HCT116 (cell line): ENCODE data around the gene PREP. TPM values are rescaled to one million over a fixed set of nuclear protein-coding genes. Genes with fewer than 3 reads are reported as not detected.

Experiments used
- ATAC-seq: fragments of 200-7000 bp; cut with Tn5 transposase; 2 replicates; pipeline ENCODE4 v1.9.1; 2020; ENCODE audit warnings: mild to moderate bottlenecking, moderate library complexity
- BruUV-seq: library from RNA; stranded (reverse); fragments of 400-500 nt; replicated peaks from 2 replicates; lab custom pipeline; 2021; lab: Mats Ljungman, UMichigan
- CTCF ChIA-PET: fragments of 300-600 bp; sonication (Branson Sonifier 250); formaldehyde crosslinking; loops from one replicate; lab custom pipeline; 2021; ENCODE audit warnings: antibody characterized with exemption; lab: Charles Lee
- POLR2A ChIA-PET: fragments of 300-600, 350-600 bp; sonication (Branson Sonifier 250); formaldehyde crosslinking; loops from one replicate; lab custom pipeline; 2021; ENCODE audit warnings: antibody characterized with exemption; lab: Charles Lee
- RAD21 ChIA-PET, 2 experiments: fragments of 300-600 bp; sonication (Branson Sonifier 250); formaldehyde crosslinking; loops; one replicate each; lab custom pipeline; 2023; ENCODE audit warnings: low total read pairs in 2 of 2; ENCODE audit not compliant: uncharacterized antibody in 2 of 2, unreplicated experiment in 2 of 2, low non-redundant PET in 1 of 2; lab: Charles Lee
- DNase-seq: peaks from one replicate; pipeline ENCODE4 v3.0.0-alpha.2; 2010; ENCODE audit warnings: low read depth, low spot score
- H2AFZ ChIP-seq: fragments of 200-600 bp; shearing (Covaris generic), sonication (generic); 2 replicates; pipeline ENCODE4 v1.6.1; 2017; ENCODE audit warnings: low read depth, mixed run types, mixed read lengths, antibody characterized with exemption, low read length; ENCODE audit not compliant: poor library complexity, severe bottlenecking
- H3K27ac ChIP-seq: 2 replicates; pipeline ENCODE4 v1.5.1; 2012; ENCODE audit warnings: low read depth, low read length
- H3K27me3 ChIP-seq: fragments of 200-600 bp; sonication (generic); 2 replicates; pipeline ENCODE4 v1.6.1; 2016; ENCODE audit warnings: mixed run types, low read length, mixed read lengths; ENCODE audit not compliant: insufficient read depth
- H3K36me3 ChIP-seq, 2 experiments: fragments of 200-500 bp in 1 of 2; fragments of 200-600 bp in 1 of 2; sonication (Bioruptor generic) in 1 of 2; sonication (generic) in 1 of 2; 2 replicates each; pipeline versions ENCODE4 v1.5.1 to v1.6.1; 2014 to 2016; ENCODE audit warnings: low read length in 2 of 2, inconsistent platforms in 1 of 2, mixed read lengths in 1 of 2, mixed run types in 1 of 2; ENCODE audit not compliant: insufficient read depth in 2 of 2, control insufficient read depth in 1 of 2
- H3K4me1 ChIP-seq, 2 experiments: fragments of 200-600 bp in 1 of 2; sonication (generic) in 1 of 2; 2 replicates each; pipeline versions ENCODE4 v1.5.1 to v1.6.1; 2012 to 2017; ENCODE audit warnings: low read length in 2 of 2, inconsistent platforms in 1 of 2, mild to moderate bottlenecking in 1 of 2, mixed read lengths in 1 of 2, mixed run types in 1 of 2, moderate library complexity in 1 of 2; ENCODE audit not compliant: insufficient read depth in 2 of 2, control insufficient read depth in 1 of 2
- H3K4me2 ChIP-seq: fragments of 200-600 bp; sonication (generic); 2 replicates; pipeline ENCODE4 v1.6.1; 2017; ENCODE audit warnings: mixed run types, low read length, mixed read lengths
- H3K4me3 ChIP-seq, 2 experiments: fragments of 200-600 bp in 1 of 2; sonication (generic) in 1 of 2; replicated peaks in 1 of 2; 2 replicates each; pipeline ENCODE4 v1.5.1; 2011 to 2016; ENCODE audit warnings: low read length in 2 of 2, control low read depth in 1 of 2, low read depth in 1 of 2, mild to moderate bottlenecking in 1 of 2, mixed read lengths in 1 of 2, mixed run types in 1 of 2
- H3K79me2 ChIP-seq: fragments of 200-600 bp; sonication (generic); 2 replicates; pipeline ENCODE4 v1.6.1; 2017; ENCODE audit warnings: mild to moderate bottlenecking, mixed run types, low read length, moderate library complexity, mixed read lengths; ENCODE audit not compliant: insufficient read depth
- H3K9ac ChIP-seq: fragments of 200-600 bp; sonication (generic); 2 replicates; pipeline ENCODE4 v1.6.1; 2016; ENCODE audit warnings: low read length, mixed read lengths
- H3K9me2 ChIP-seq: fragments of 200-600 bp; sonication (generic), shearing (Covaris generic); 2 replicates; pipeline ENCODE4 v1.6.1; 2017; ENCODE audit warnings: mixed run types, mild to moderate bottlenecking, moderate library complexity; ENCODE audit not compliant: insufficient read depth
- H3K9me3 ChIP-seq, 2 experiments: fragments of 200-500 bp in 1 of 2; fragments of 200-600 bp in 1 of 2; sonication (Bioruptor generic) in 1 of 2; sonication (generic) in 1 of 2; 2 replicates each; pipeline ENCODE4 v1.6.1; 2014 to 2017; ENCODE audit warnings: low read length in 2 of 2, mixed read lengths in 2 of 2, inconsistent platforms in 1 of 2, low read depth in 1 of 2, mild to moderate bottlenecking in 1 of 2, mixed run types in 1 of 2, moderate library complexity in 1 of 2; ENCODE audit not compliant: control insufficient read depth in 1 of 2, insufficient read depth in 1 of 2
- H4K20me1 ChIP-seq: fragments of 200-600 bp; sonication (generic), shearing (Covaris generic); 2 replicates; pipeline ENCODE4 v1.6.1; 2017; ENCODE audit warnings: mixed run types, mild to moderate bottlenecking, moderate library complexity; ENCODE audit not compliant: insufficient read depth
- ATF3 ChIP-seq: IDR thresholded peaks from 2 replicates; pipeline ENCODE4 v1.6.1; 2012
- CTCF ChIP-seq, 3 experiments: fragments of 200-600 bp in 1 of 3; sonication (generic) in 1 of 3; IDR thresholded peaks in 2 of 3; conservative IDR thresholded peaks in 1 of 3; 2 replicates each; pipeline ENCODE4 v1.5.1; 2012 to 2017; ENCODE audit warnings: low read depth in 2 of 3, low read length in 2 of 3, antibody characterized with exemption in 1 of 3, borderline replicate concordance in 1 of 3, control low read depth in 1 of 3, mild to moderate bottlenecking in 1 of 3, mixed read lengths in 1 of 3, mixed run types in 1 of 3, moderate library complexity in 1 of 3; ENCODE audit not compliant: insufficient read depth in 1 of 3
- POLR2AphosphoS5 ChIP-seq: IDR thresholded peaks from 2 replicates; pipeline ENCODE4 v1.6.1; 2011; ENCODE audit warnings: mild to moderate bottlenecking, low read depth, low read length, moderate library complexity
- REST ChIP-seq: IDR thresholded peaks from 2 replicates; pipeline ENCODE4 v1.6.1; 2012; ENCODE audit warnings: low read depth
- SIN3A ChIP-seq: IDR thresholded peaks from 2 replicates; pipeline ENCODE4 v1.6.1; 2012; ENCODE audit warnings: low read depth
- YY1 ChIP-seq: IDR thresholded peaks from 2 replicates; pipeline ENCODE4 v1.6.1; 2011; ENCODE audit warnings: low read length, low read depth, moderate library complexity, mild to moderate bottlenecking; ENCODE audit not compliant: insufficient replicate concordance; ENCODE audit errors: extremely low read depth
- intact Hi-C: fragments of 100-400 bp; cut with micrococcal nuclease; formaldehyde crosslinking; loops from 2 replicates; pipeline ENCODE4 v1.10.0; 2022
- total RNA-seq: library from RNA; stranded (reverse); gene quantifications from one replicate; pipeline ENCODE4 v1.2.1, GENCODE V29; 2021; ENCODE audit not compliant: unreplicated experiment

PREP gene
- total RNA-seq, 1 experiment from 2014 or later, result 53.5 TPM

- DNase-seq (no peak), ATAC-seq (no peak)
- CTCF ChIA-PET, result no interaction called here
- Histone ChIP-seq H3K79me2 (peaks cover 6% of the 10 kb centered on the region; the same call in 1 of the 2 replicates), H3K4me1 (peaks cover 5% of the 10 kb centered on the region in 2 experiments), H3K9ac (no peak overlapping the region), H3K4me2 (no peak overlapping the region), H3K9me3 (no peaks in the 10 kb centered on the region), H3K4me3 (no peak overlapping the region), H2AFZ (no peak overlapping the region), H3K36me3 (peaks cover 0 to 6% of the 10 kb centered on the region in 2 experiments; a peak in 2 of 4 replicates), H3K9me2 (no peaks in the 10 kb centered on the region), H3K27me3 (no peaks in the 10 kb centered on the region), H3K27ac (no peak overlapping the region), H4K20me1 (no peaks in the 10 kb centered on the region)
- POLR2A ChIA-PET, result no interaction called here
- BruUV-seq, result no TSS peak
- TF ChIP-seq SIN3A, result no peak
- TF ChIP-seq ATF3, result no peak
- no peak for TF ChIP-seq YY1
- no peak for TF ChIP-seq CTCF (IDR thresholded peaks at IDR 0.05 in 2 of 3, conservative IDR thresholded peaks at IDR 0.05 in 1 of 3; ENCODE audit: borderline replicate concordance in 1 of 3, insufficient read depth in 1 of 3, low read depth in 2 of 3, low read length in 2 of 3)
- TF ChIP-seq POLR2AphosphoS5, result no peak
- no peak for TF ChIP-seq REST
- RAD21 ChIA-PET, result no interaction called here
- intact Hi-C loops, result no loop called here
Observed at GRCh38 chr6:105389543-105389942, 13.3 kb downstream of the PREP start.
